ENCODE data around the gene ZNF385B.

Gene ZNF385B

GRCh38 chr2:179446476-179447141 is 414.8 kb downstream of the ZNF385B start:
- Histone ChIP-seq H3K4me3 (ENCODE audit: low read length) (no peak overlapping the region), H4K5ac (ENCODE audit: low read length) (no peak overlapping the region), H3K9ac (ENCODE audit: low read length) (no peak overlapping the region), H3K4me1 (ENCODE audit: control insufficient read depth, low read depth, low read length) (peaks cover 4% of the 10 kb centered on the region), H3K27ac (ENCODE audit: low read depth, low read length) (no peak overlapping the region), H2BK15ac (replicated peaks; ENCODE audit: low read depth) (no peak overlapping the region), H3K36me3 (ENCODE audit: control insufficient read depth, insufficient read depth, low read length) (no peaks in the 10 kb centered on the region), H3K4ac (ENCODE audit: low read depth, low read length) (peak overlapping the region; percentile 36), H3K4me2 (ENCODE audit: low read length) (no peak overlapping the region), H4K8ac (ENCODE audit: low read depth, low read length) (no peak overlapping the region), H2BK120ac (ENCODE audit: low read depth, low read length) (no peak overlapping the region), H3K79me2 (ENCODE audit: control insufficient read depth, insufficient read depth, low read length) (no peaks in the 10 kb centered on the region), H2AK5ac (ENCODE audit: low read length) (no peak overlapping the region), H3K79me1 (ENCODE audit: low read length) (no peaks in the 10 kb centered on the region), H2BK5ac (ENCODE audit: low read length) (no peak overlapping the region), H3K18ac (ENCODE audit: low read length) (no peak overlapping the region), H3K27me3 (ENCODE audit: insufficient read depth, low read length, poor library complexity) (no peaks in the 10 kb centered on the region), H3K23ac (ENCODE audit: low read length) (no peak overlapping the region), H3K56ac (ENCODE audit: low read length) (no peak overlapping the region)
- no peak for DNase-seq
- WGBS (ENCODE audit: extremely low coverage, insufficient coverage, low lambda C conversion rate): no CpG with 5 or more reads among the region's 1 CpG

GRCh38 chr2:179444056-179444455 is 417.4 kb downstream of the ZNF385B start:
- Histone ChIP-seq H3K56ac (ENCODE audit: low read length) (no peak overlapping the region), H3K9ac (ENCODE audit: low read length) (no peak overlapping the region), H2BK5ac (ENCODE audit: low read length) (no peak overlapping the region), H3K79me1 (ENCODE audit: low read length) (no peaks in the 10 kb centered on the region), H3K27ac (ENCODE audit: low read depth, low read length) (peak overlapping the region; percentile 53), H2BK15ac (replicated peaks; ENCODE audit: low read depth) (no peak overlapping the region), H3K4ac (ENCODE audit: low read depth, low read length) (no peak overlapping the region), H4K8ac (ENCODE audit: low read depth, low read length) (no peak overlapping the region), H3K23ac (ENCODE audit: low read length) (no peak overlapping the region), H3K18ac (ENCODE audit: low read length) (no peak overlapping the region), H3K4me1 (ENCODE audit: control insufficient read depth, low read depth, low read length) (peaks cover 4% of the 10 kb centered on the region), H3K79me2 (ENCODE audit: control insufficient read depth, insufficient read depth, low read length) (no peaks in the 10 kb centered on the region), H4K5ac (ENCODE audit: low read length) (no peak overlapping the region), H2AK5ac (ENCODE audit: low read length) (no peak overlapping the region), H3K27me3 (ENCODE audit: insufficient read depth, low read length, poor library complexity) (no peaks in the 10 kb centered on the region), H2BK120ac (ENCODE audit: low read depth, low read length) (no peak overlapping the region), H3K4me2 (ENCODE audit: low read length) (no peak overlapping the region), H3K36me3 (ENCODE audit: control insufficient read depth, insufficient read depth, low read length) (no peaks in the 10 kb centered on the region), H3K4me3 (ENCODE audit: low read length) (no peak overlapping the region)
- no peak for DNase-seq
- no CpG with 5 or more reads among the region's 3 CpGs for WGBS (ENCODE audit: extremely low coverage, insufficient coverage, low lambda C conversion rate)

GRCh38 chr2:179443180-179443579 is 418.2 kb downstream of the ZNF385B start:
- Histone ChIP-seq H3K4me3 (ENCODE audit: low read length) (no peak overlapping the region), H2AK5ac (ENCODE audit: low read length) (no peak overlapping the region), H4K8ac (ENCODE audit: low read depth, low read length) (no peak overlapping the region), H3K36me3 (ENCODE audit: control insufficient read depth, insufficient read depth, low read length) (no peaks in the 10 kb centered on the region), H3K23ac (ENCODE audit: low read length) (no peak overlapping the region), H4K5ac (ENCODE audit: low read length) (no peak overlapping the region), H2BK120ac (ENCODE audit: low read depth, low read length) (no peak overlapping the region), H3K27me3 (ENCODE audit: insufficient read depth, low read length, poor library complexity) (no peaks in the 10 kb centered on the region), H3K4me2 (ENCODE audit: low read length) (no peak overlapping the region), H3K18ac (ENCODE audit: low read length) (peak overlapping the region; percentile 42), H3K9ac (ENCODE audit: low read length) (no peak overlapping the region), H2BK15ac (replicated peaks; ENCODE audit: low read depth) (no peak overlapping the region), H3K56ac (ENCODE audit: low read length) (peak overlapping the region; percentile 62), H3K4ac (ENCODE audit: low read depth, low read length) (no peak overlapping the region), H3K79me1 (ENCODE audit: low read length) (no peaks in the 10 kb centered on the region), H3K4me1 (ENCODE audit: control insufficient read depth, low read depth, low read length) (peaks cover 4% of the 10 kb centered on the region), H2BK5ac (ENCODE audit: low read length) (no peak overlapping the region), H3K27ac (ENCODE audit: low read depth, low read length) (peak overlapping the region; percentile 45), H3K79me2 (ENCODE audit: control insufficient read depth, insufficient read depth, low read length) (no peaks in the 10 kb centered on the region)
- no CpG with 5 or more reads among the region's 12 CpGs for WGBS (ENCODE audit: extremely low coverage, insufficient coverage, low lambda C conversion rate)
- DNase-seq: peak; percentile 88

GRCh38 chr2:179442206-179442605 is 419.2 kb downstream of the ZNF385B start:
- Histone ChIP-seq H2BK15ac (replicated peaks; ENCODE audit: low read depth) (no peak overlapping the region), H3K4me3 (ENCODE audit: low read length) (no peak overlapping the region), H2AK5ac (ENCODE audit: low read length) (no peak overlapping the region), H3K79me2 (ENCODE audit: control insufficient read depth, insufficient read depth, low read length) (no peaks in the 10 kb centered on the region), H3K27ac (ENCODE audit: low read depth, low read length) (no peak overlapping the region), H4K8ac (ENCODE audit: low read depth, low read length) (no peak overlapping the region), H3K4me2 (ENCODE audit: low read length) (no peak overlapping the region), H3K18ac (ENCODE audit: low read length) (no peak overlapping the region), H3K27me3 (ENCODE audit: insufficient read depth, low read length, poor library complexity) (no peaks in the 10 kb centered on the region), H3K4me1 (ENCODE audit: control insufficient read depth, low read depth, low read length) (peaks cover 4% of the 10 kb centered on the region), H3K23ac (ENCODE audit: low read length) (no peak overlapping the region), H3K4ac (ENCODE audit: low read depth, low read length) (no peak overlapping the region), H4K5ac (ENCODE audit: low read length) (no peak overlapping the region), H3K79me1 (ENCODE audit: low read length) (no peaks in the 10 kb centered on the region), H3K36me3 (ENCODE audit: control insufficient read depth, insufficient read depth, low read length) (no peaks in the 10 kb centered on the region), H3K56ac (ENCODE audit: low read length) (no peak overlapping the region), H3K9ac (ENCODE audit: low read length) (no peak overlapping the region), H2BK120ac (ENCODE audit: low read depth, low read length) (no peak overlapping the region), H2BK5ac (ENCODE audit: low read length) (no peak overlapping the region)
- WGBS (ENCODE audit: extremely low coverage, insufficient coverage, low lambda C conversion rate): no CpG with 5 or more reads among the region's 1 CpG
- DNase-seq: no peak

DNA sequence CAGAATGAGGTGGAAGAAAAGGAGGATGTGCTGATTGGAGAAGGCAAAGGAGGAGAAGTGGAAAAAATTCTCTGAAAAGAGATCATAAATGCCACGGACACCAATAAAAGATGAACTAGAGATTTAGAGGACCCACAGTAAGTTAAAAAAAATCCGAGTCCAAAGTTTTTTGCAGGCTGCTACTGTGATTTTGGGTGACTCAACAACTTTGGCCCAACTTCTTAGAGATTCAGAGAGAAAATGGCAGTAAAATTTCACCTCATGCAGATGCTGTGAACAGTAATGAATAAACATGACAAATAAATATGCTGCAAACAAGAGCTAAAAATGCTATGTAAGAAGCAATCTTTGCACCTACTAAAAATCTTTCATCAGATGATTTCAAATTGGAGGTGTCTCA is 419.9 kb downstream of the ZNF385B start:
- Histone ChIP-seq H2BK120ac (ENCODE audit: low read depth, low read length) (no peak overlapping the region), H2BK15ac (replicated peaks; ENCODE audit: low read depth) (no peak overlapping the region)

More for the DNA sequence above, 419.9 kb downstream of the ZNF385B start:
- Histone ChIP-seq H3K9ac (ENCODE audit: low read length) (no peak overlapping the region), H3K23ac (ENCODE audit: low read length) (no peak overlapping the region), H4K8ac (ENCODE audit: low read depth, low read length) (no peak overlapping the region), H3K4ac (ENCODE audit: low read depth, low read length) (no peak overlapping the region), H3K27me3 (ENCODE audit: insufficient read depth, low read length, poor library complexity) (no peaks in the 10 kb centered on the region), H3K27ac (ENCODE audit: low read depth, low read length) (no peak overlapping the region), H2BK5ac (ENCODE audit: low read length) (no peak overlapping the region), H3K18ac (ENCODE audit: low read length) (no peak overlapping the region), H3K36me3 (ENCODE audit: control insufficient read depth, insufficient read depth, low read length) (no peaks in the 10 kb centered on the region), H3K4me2 (ENCODE audit: low read length) (no peak overlapping the region), H3K4me3 (ENCODE audit: low read length) (no peak overlapping the region), H3K4me1 (ENCODE audit: control insufficient read depth, low read depth, low read length) (peaks cover 4% of the 10 kb centered on the region), H2AK5ac (ENCODE audit: low read length) (no peak overlapping the region), H3K79me1 (ENCODE audit: low read length) (no peaks in the 10 kb centered on the region), H3K56ac (ENCODE audit: low read length) (no peak overlapping the region), H3K79me2 (ENCODE audit: control insufficient read depth, insufficient read depth, low read length) (no peaks in the 10 kb centered on the region), H4K5ac (ENCODE audit: low read length) (no peak overlapping the region)
- DNase-seq: no peak
- no CpG with 5 or more reads among the region's 2 CpGs for WGBS (ENCODE audit: extremely low coverage, insufficient coverage, low lambda C conversion rate)

All from mesendoderm (in vitro differentiated cells).